ENCODE results near the gene LPGAT1.
"Not testable (repeated sequence)": the region's sequence is repeated elsewhere in the genome, so short reads cannot be mapped to it uniquely, and the experiment has no call there.

LPGAT1 gene

GRCh38 chr1:211698161-211699026 lies 132.2 kb downstream of the LPGAT1 start:
- Histone ChIP-seq H3K36me3 (ENCODE audit: control insufficient read depth in 1 of 2, insufficient read depth in 2 of 2, low read length in 2 of 2) (no peaks in the 10 kb centered on the region), H3K27me3 (ENCODE audit: low read depth, low read length) (no peaks in the 10 kb centered on the region), H3K4me1 (ENCODE audit: control insufficient read depth in 1 of 2, insufficient read depth in 2 of 2, low read length in 2 of 2) (no peaks in the 10 kb centered on the region), H3K27ac (ENCODE audit: low read length) (no peak overlapping the region), H3K4me3 (ENCODE audit: low read depth in 1 of 2, low read length in 2 of 2) (no peak overlapping the region), H3K9me3 (ENCODE audit: control insufficient read depth in 1 of 2, low read length in 2 of 2) (peaks cover 0 to 2% of the 10 kb centered on the region in 2 donors)

GRCh38 chr1:211697356-211697755 lies 133.2 kb downstream of the LPGAT1 start:
- Histone ChIP-seq H3K9me3 (ENCODE audit: control insufficient read depth in 1 of 2, low read length in 2 of 2) (peaks cover 0 to 2% of the 10 kb centered on the region in 2 donors), H3K27me3 (ENCODE audit: low read depth, low read length) (no peaks in the 10 kb centered on the region), H3K27ac (ENCODE audit: low read length) (no peak overlapping the region), H3K4me3 (ENCODE audit: low read depth in 1 of 2, low read length in 2 of 2) (no peak overlapping the region), H3K36me3 (ENCODE audit: control insufficient read depth in 1 of 2, insufficient read depth in 2 of 2, low read length in 2 of 2) (no peaks in the 10 kb centered on the region), H3K4me1 (ENCODE audit: control insufficient read depth in 1 of 2, insufficient read depth in 2 of 2, low read length in 2 of 2) (no peaks in the 10 kb centered on the region)

GRCh38 chr1:211695135-211695816 lies 135.3 kb downstream of the LPGAT1 start:
- Histone ChIP-seq H3K4me3 (ENCODE audit: low read depth in 1 of 2, low read length in 2 of 2) (no peak overlapping the region), H3K9me3 (ENCODE audit: control insufficient read depth in 1 of 2, low read length in 2 of 2) (peaks cover 0 to 2% of the 10 kb centered on the region in 2 donors), H3K4me1 (ENCODE audit: control insufficient read depth in 1 of 2, insufficient read depth in 2 of 2, low read length in 2 of 2) (no peaks in the 10 kb centered on the region), H3K27ac (ENCODE audit: low read length) (no peak overlapping the region), H3K36me3 (ENCODE audit: control insufficient read depth in 1 of 2, insufficient read depth in 2 of 2, low read length in 2 of 2) (no peaks in the 10 kb centered on the region), H3K27me3 (ENCODE audit: low read depth, low read length) (no peaks in the 10 kb centered on the region)

- not testable (repeated sequence) for H3K36me3 ChIP-seq (ENCODE audit: control insufficient read depth in 1 of 2, insufficient read depth in 2 of 2, low read length in 2 of 2); H3K27me3 ChIP-seq (ENCODE audit: low read depth, low read length); H3K9me3 ChIP-seq (ENCODE audit: control insufficient read depth in 1 of 2, low read length in 2 of 2); H3K4me1 ChIP-seq (ENCODE audit: control insufficient read depth in 1 of 2, insufficient read depth in 2 of 2, low read length in 2 of 2); H3K27ac ChIP-seq (ENCODE audit: low read length); H3K4me3 ChIP-seq (ENCODE audit: low read depth in 1 of 2, low read length in 2 of 2)
These were observed 136.7 kb downstream of the LPGAT1 start for GRCh38 chr1:211693911-211694310.
